A673 (cell line): ENCODE data around the gene SPRED1. TPM values are rescaled to one million over a fixed set of nuclear protein-coding genes. Genes with fewer than 3 reads are reported as not detected.

Experiments
- BruUV-seq: library from RNA; stranded (reverse); fragments of 400-500 nt; replicated peaks from 2 replicates; lab custom pipeline; 2021; lab: Mats Ljungman, UMichigan
- CTCF ChIA-PET: fragments of 300-600 bp; sonication (Branson Sonifier 250); formaldehyde crosslinking; loops from one replicate; lab custom pipeline; 2022; ENCODE audit warnings: antibody characterized with exemption; lab: Charles Lee
- POLR2A ChIA-PET: fragments of 300-600 bp; sonication (Branson Sonifier 250); formaldehyde crosslinking; loops from one replicate; lab custom pipeline; 2022; ENCODE audit warnings: antibody characterized with exemption; ENCODE audit not compliant: low non-redundant PET; lab: Charles Lee
- DNase-seq: peaks from one replicate; pipeline ENCODE4 v3.0.0-alpha.2; 2015; ENCODE audit warnings: low spot score
- H3K27ac ChIP-seq: fragments of 200-600 bp; sonication (generic); 2 replicates; pipeline ENCODE4 v1.5.1; 2016; ENCODE audit warnings: mixed run types, low read depth, mild to moderate bottlenecking, mixed read lengths, antibody characterized with exemption, low read length; ENCODE audit not compliant: poor library complexity, severe bottlenecking
- H3K27me3 ChIP-seq: fragments of 200-600 bp; sonication (generic); replicated peaks from 2 replicates; pipeline ENCODE4 v1.6.1; 2017; ENCODE audit warnings: mixed run types, low read depth, mild to moderate bottlenecking, mixed read lengths, antibody characterized with exemption, low read length; ENCODE audit not compliant: insufficient read depth, poor library complexity
- H3K36me3 ChIP-seq: fragments of 200-600 bp; sonication (generic); 2 replicates; pipeline ENCODE4 v1.6.1; 2016; ENCODE audit warnings: mixed run types, mild to moderate bottlenecking, mixed read lengths, antibody characterized with exemption, low read length; ENCODE audit not compliant: insufficient read depth, poor library complexity, severe bottlenecking
- H3K4me1 ChIP-seq: fragments of 200-600 bp; sonication (generic); 2 replicates; pipeline ENCODE4 v1.6.1; 2017; ENCODE audit warnings: mixed run types, mild to moderate bottlenecking, mixed read lengths, antibody characterized with exemption, low read length; ENCODE audit not compliant: insufficient read depth, poor library complexity, severe bottlenecking
- H3K4me3 ChIP-seq: fragments of 200-600 bp; sonication (generic); 2 replicates; pipeline ENCODE4 v1.5.1; 2016; ENCODE audit warnings: low read depth, mixed run types, mild to moderate bottlenecking, mixed read lengths, low read length; ENCODE audit not compliant: poor library complexity, severe bottlenecking
- H3K9me3 ChIP-seq: fragments of 200-600 bp; sonication (generic); 2 replicates; pipeline ENCODE4 v1.6.1; 2016; ENCODE audit warnings: mixed run types, low read depth, mild to moderate bottlenecking, mixed read lengths, antibody characterized with exemption, low read length; ENCODE audit not compliant: poor library complexity, severe bottlenecking
- CTCF ChIP-seq: fragments of 300-800, 200-600 bp; sonication (generic); conservative IDR thresholded peaks from 2 replicates; pipeline ENCODE4 v1.5.1; 2017; ENCODE audit warnings: low read depth, mild to moderate bottlenecking, antibody characterized with exemption, low read length, moderate library complexity, mixed read lengths
- EZH2 ChIP-seq: fragments of 200-600 bp; sonication (generic); IDR thresholded peaks from 2 replicates; pipeline ENCODE4 v1.6.1; 2017; ENCODE audit warnings: borderline replicate concordance, low read depth, mild to moderate bottlenecking, mixed read lengths, antibody characterized with exemption, low read length; ENCODE audit not compliant: poor library complexity, severe bottlenecking
- intact Hi-C: fragments of 100-400 bp; cut with micrococcal nuclease; formaldehyde crosslinking; loops from one replicate; pipeline ENCODE4 v1.10.0; 2022; ENCODE audit not compliant: unreplicated experiment
- total RNA-seq: library from RNA; stranded (reverse); gene quantifications from 2 replicates; pipeline ENCODE4 v1.2.3, GENCODE V29; 2021

SPRED1 gene
- total RNA-seq, 1 experiment from 2014 or later = 17.3 TPM

GRCh38 chr15:38377636-38378035 is 125.0 kb downstream of the SPRED1 start:
- CTCF ChIA-PET = no interaction called here
- TF ChIP-seq EZH2 = no peak
- TF ChIP-seq CTCF = no peak

GRCh38 chr15:38378161-38378560 is 125.5 kb downstream of the SPRED1 start:
- peak; percentile 18 for DNase-seq
- Histone ChIP-seq H3K9me3 (no peaks in the 10 kb centered on the region), H3K36me3 (no peaks in the 10 kb centered on the region), H3K27ac (no peak overlapping the region), H3K27me3 (no peaks in the 10 kb centered on the region), H3K4me1 (no peaks in the 10 kb centered on the region), H3K4me3 (no peak overlapping the region)
- TF ChIP-seq EZH2 = no peak
- TF ChIP-seq CTCF = no peak
- BruUV-seq = no TSS peak
- POLR2A ChIA-PET = no interaction called here
- CTCF ChIA-PET = no interaction called here
- intact Hi-C loops = no loop called here

More at GRCh38 chr15:38377636-38378035, 125.0 kb downstream of the SPRED1 start:
- POLR2A ChIA-PET = no interaction called here
- H3K4me1 ChIP-seq = no peaks in the 10 kb centered on the region
- no peaks in the 10 kb centered on the region for H3K36me3 ChIP-seq
- no peak overlapping the region for H3K27ac ChIP-seq
- no peak for DNase-seq
- no TSS peak for BruUV-seq
- intact Hi-C loops = no loop called here
- no peak overlapping the region for H3K4me3 ChIP-seq
- no peaks in the 10 kb centered on the region for H3K27me3 ChIP-seq
- H3K9me3 ChIP-seq = no peaks in the 10 kb centered on the region

- POLR2A ChIA-PET = no interaction called here
- no peak overlapping the region for H3K27ac ChIP-seq
- H3K27me3 ChIP-seq = peaks cover 27% of the 10 kb centered on the region
- CTCF ChIA-PET = no interaction called here
- no peaks in the 10 kb centered on the region for H3K4me1 ChIP-seq
- DNase-seq = peak; percentile 62
- peak; percentile 89 for TF ChIP-seq CTCF
- no peak for TF ChIP-seq EZH2
- H3K9me3 ChIP-seq = no peaks in the 10 kb centered on the region
- BruUV-seq = no TSS peak
- no peaks in the 10 kb centered on the region for H3K36me3 ChIP-seq
- intact Hi-C loops = loop anchor here (2.0 kb wide), 2 partner anchors 387 to 395 kb away; no protein-coding TSS in a partner anchor
- no peak overlapping the region for H3K4me3 ChIP-seq
Observed at GRCh38 chr15:38389924-38390542, 137.4 kb downstream of the SPRED1 start.
